ENCODE measurements around the gene MERTK. TPM values are rescaled to one million over a fixed set of nuclear protein-coding genes. Genes with fewer than 3 reads are reported as not detected.

MERTK gene
- total and polyA plus RNA-seq, 2 of the 13 experiments (the other 11 are each of a cell fraction or from before 2014, with no cell fraction given): 37.3 to 44.7 TPM

DNA sequence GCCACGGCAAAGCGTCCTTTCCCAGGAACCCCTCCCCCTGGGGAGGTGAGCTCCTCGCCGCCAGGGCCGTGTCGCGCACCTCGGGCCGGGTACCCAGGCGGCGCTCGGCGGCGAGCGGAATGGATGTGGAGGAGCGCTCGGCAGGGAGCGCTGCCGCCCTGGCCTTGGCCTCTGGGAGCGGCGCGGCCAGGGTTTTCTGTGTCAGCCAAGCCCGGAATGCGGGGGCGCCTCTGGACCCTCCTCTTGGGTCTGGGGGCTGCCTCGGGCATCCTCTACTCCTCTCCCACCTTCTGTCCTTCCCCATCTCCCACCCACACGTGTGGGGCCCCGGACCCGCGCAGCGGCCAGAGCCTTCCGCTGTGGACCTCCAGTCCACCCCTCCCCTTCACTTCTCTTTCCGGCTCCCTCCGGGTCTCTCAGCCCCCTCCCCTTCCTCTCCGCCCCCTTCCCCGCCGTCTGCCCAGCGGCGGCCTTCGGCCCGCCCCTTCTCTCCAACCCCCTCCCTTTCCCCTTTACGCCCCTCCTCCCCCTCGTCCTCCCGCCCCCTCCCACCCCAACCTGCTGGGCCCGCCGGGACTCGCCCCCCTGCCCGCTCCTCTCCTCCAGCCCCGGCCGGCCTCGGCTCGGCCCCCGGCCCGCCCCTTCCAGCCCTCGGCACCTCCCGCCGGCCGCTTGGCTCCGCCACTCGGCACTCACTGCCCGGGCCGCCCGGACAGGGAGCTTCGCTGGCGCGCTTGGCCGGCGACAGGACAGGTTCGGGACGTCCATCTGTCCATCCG lies at the start of gene MERTK (continued):
- TF ChIP-seq KLF13 (CRISPR knock-in tag; IDR thresholded peaks at IDR 0.05) (peak; percentile 86; the same call in 1 of the 2 replicates), ZNF598 (CRISPR knock-in tag; IDR thresholded peaks at IDR 0.05; ENCODE audit: borderline replicate concordance) (0 out of 2 replicates have a peak, but pooled peaks have one; percentile 62), ZNF83 (CRISPR knock-in tag; IDR thresholded peaks at IDR 0.05; ENCODE audit: borderline replicate concordance) (peak; percentile 73; the same call in 1 of the 2 replicates), ZFP1 (CRISPR knock-in tag; IDR thresholded peaks at IDR 0.05) (0 out of 2 replicates have a peak, but pooled peaks have one; percentile 49), PTBP1 (IDR thresholded peaks at IDR 0.05; ENCODE audit: low read depth, low read length, poor library complexity, severe bottlenecking) (no peak), ZNF343 (CRISPR knock-in tag; IDR thresholded peaks at IDR 0.05) (no peak), ZSCAN9 (CRISPR knock-in tag; IDR thresholded peaks at IDR 0.05; ENCODE audit: borderline replicate concordance) (0 out of 2 replicates have a peak, but pooled peaks have one; percentile 69), TCF7 (IDR thresholded peaks at IDR 0.05; ENCODE audit: low read depth) (no peak), ZNF354B (CRISPR knock-in tag; IDR thresholded peaks at IDR 0.05) (no peak), MYNN (CRISPR knock-in tag; IDR thresholded peaks at IDR 0.05; ENCODE audit: low read depth) (peak; percentile 45; the same call in 1 of the 2 replicates), BORCS8-MEF2B (CRISPR knock-in tag; IDR thresholded peaks at IDR 0.05) (peak; percentile 75), POLR2AphosphoS2 (IDR thresholded peaks at IDR 0.05; ENCODE audit: low read depth, low read length) (no peak), LCORL (IDR thresholded peaks at IDR 0.05) (no peak), LCORL (CRISPR knock-in tag; IDR thresholded peaks at IDR 0.05) (peak; percentile 60), SMAD9 (CRISPR knock-in tag; IDR thresholded peaks at IDR 0.05) (no peak), RAD51 (IDR thresholded peaks at IDR 0.05; ENCODE audit: borderline replicate concordance) (no peak), ZNF143 (CRISPR knock-in tag; IDR thresholded peaks at IDR 0.05) (peak; percentile 51; the same call in 1 of the 2 replicates)
- TF ChIP-seq, protein P1, sequence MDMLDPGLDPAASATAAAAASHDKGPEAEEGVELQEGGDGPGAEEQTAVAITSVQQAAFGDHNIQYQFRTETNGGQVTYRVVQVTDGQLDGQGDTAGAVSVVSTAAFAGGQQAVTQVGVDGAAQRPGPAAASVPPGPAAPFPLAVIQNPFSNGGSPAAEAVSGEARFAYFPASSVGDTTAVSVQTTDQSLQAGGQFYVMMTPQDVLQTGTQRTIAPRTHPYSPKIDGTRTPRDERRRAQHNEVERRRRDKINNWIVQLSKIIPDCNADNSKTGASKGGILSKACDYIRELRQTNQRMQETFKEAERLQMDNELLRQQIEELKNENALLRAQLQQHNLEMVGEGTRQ (IDR thresholded peaks at IDR 0.05; ENCODE audit: low read depth, low read length): no peak
- TF ChIP-seq, protein P1 (CRISPR knock-in tag; IDR thresholded peaks at IDR 0.05; ENCODE audit: borderline replicate concordance): no peak; the same call in 1 of the 2 replicates
- TF ChIP-seq, protein P2, sequence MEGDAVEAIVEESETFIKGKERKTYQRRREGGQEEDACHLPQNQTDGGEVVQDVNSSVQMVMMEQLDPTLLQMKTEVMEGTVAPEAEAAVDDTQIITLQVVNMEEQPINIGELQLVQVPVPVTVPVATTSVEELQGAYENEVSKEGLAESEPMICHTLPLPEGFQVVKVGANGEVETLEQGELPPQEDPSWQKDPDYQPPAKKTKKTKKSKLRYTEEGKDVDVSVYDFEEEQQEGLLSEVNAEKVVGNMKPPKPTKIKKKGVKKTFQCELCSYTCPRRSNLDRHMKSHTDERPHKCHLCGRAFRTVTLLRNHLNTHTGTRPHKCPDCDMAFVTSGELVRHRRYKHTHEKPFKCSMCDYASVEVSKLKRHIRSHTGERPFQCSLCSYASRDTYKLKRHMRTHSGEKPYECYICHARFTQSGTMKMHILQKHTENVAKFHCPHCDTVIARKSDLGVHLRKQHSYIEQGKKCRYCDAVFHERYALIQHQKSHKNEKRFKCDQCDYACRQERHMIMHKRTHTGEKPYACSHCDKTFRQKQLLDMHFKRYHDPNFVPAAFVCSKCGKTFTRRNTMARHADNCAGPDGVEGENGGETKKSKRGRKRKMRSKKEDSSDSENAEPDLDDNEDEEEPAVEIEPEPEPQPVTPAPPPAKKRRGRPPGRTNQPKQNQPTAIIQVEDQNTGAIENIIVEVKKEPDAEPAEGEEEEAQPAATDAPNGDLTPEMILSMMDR (CRISPR knock-in tag; IDR thresholded peaks at IDR 0.05): peak; percentile 96
- TF ChIP-seq, protein P3, sequence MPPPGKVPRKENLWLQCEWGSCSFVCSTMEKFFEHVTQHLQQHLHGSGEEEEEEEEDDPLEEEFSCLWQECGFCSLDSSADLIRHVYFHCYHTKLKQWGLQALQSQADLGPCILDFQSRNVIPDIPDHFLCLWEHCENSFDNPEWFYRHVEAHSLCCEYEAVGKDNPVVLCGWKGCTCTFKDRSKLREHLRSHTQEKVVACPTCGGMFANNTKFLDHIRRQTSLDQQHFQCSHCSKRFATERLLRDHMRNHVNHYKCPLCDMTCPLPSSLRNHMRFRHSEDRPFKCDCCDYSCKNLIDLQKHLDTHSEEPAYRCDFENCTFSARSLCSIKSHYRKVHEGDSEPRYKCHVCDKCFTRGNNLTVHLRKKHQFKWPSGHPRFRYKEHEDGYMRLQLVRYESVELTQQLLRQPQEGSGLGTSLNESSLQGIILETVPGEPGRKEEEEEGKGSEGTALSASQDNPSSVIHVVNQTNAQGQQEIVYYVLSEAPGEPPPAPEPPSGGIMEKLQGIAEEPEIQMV (CRISPR knock-in tag; IDR thresholded peaks at IDR 0.05; ENCODE audit: low read depth): 0 out of 2 replicates have a peak, but pooled peaks have one; percentile 27
- TF ChIP-seq, protein P4, sequence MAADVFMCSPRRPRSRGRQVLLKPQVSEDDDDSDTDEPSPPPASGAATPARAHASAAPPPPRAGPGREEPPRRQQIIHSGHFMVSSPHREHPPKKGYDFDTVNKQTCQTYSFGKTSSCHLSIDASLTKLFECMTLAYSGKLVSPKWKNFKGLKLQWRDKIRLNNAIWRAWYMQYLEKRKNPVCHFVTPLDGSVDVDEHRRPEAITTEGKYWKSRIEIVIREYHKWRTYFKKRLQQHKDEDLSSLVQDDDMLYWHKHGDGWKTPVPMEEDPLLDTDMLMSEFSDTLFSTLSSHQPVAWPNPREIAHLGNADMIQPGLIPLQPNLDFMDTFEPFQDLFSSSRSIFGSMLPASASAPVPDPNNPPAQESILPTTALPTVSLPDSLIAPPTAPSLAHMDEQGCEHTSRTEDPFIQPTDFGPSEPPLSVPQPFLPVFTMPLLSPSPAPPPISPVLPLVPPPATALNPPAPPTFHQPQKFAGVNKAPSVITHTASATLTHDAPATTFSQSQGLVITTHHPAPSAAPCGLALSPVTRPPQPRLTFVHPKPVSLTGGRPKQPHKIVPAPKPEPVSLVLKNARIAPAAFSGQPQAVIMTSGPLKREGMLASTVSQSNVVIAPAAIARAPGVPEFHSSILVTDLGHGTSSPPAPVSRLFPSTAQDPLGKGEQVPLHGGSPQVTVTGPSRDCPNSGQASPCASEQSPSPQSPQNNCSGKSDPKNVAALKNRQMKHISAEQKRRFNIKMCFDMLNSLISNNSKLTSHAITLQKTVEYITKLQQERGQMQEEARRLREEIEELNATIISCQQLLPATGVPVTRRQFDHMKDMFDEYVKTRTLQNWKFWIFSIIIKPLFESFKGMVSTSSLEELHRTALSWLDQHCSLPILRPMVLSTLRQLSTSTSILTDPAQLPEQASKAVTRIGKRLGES (CRISPR knock-in tag; IDR thresholded peaks at IDR 0.05; ENCODE audit: borderline replicate concordance): no peak; the same call in 1 of the 2 replicates
